Tongue (tissue), 2 donors: ENCODE data around the gene FOXD4L1. TPM values are rescaled to one million over a fixed set of nuclear protein-coding genes. Genes with fewer than 3 reads are reported as not detected.
"Not testable (repeated sequence)": the region's sequence is repeated elsewhere in the genome, so short reads cannot be mapped to it uniquely, and the experiment has no call there.

Experiments used
- DNase-seq: peaks from one replicate; pipeline ENCODE4 v3.0.0-alpha.2; 2015
- total RNA-seq: library from RNA; depleted of rRNA; stranded (reverse); fragments of >200 nt; gene quantifications from one replicate; pipeline ENCODE4 v1.2.3, GENCODE V29; 2014

FOXD4L1 gene
- total RNA-seq, 1 donor from 2014 or later, result not detected

DNA sequence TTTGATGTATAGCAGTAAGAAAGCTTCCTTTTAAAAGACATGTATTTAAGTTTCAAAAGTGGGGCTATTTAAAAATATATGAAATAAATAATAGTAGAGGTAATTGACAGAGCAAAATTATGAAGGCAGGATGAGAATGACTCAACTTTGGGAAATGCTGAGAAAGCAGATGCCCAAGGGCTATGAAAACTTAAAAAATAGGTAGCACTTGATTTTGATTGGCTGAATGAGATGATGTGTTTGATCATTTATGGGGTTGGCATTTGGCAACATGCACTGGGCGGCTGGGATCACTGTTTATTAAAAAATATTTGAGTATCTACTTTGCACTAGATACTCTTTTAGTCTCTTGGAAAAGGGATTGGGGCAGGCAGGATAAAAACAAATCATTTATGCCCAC is 26.5 kb downstream of the FOXD4L1 start:
- DNase-seq, result not testable (repeated sequence)

DNA sequence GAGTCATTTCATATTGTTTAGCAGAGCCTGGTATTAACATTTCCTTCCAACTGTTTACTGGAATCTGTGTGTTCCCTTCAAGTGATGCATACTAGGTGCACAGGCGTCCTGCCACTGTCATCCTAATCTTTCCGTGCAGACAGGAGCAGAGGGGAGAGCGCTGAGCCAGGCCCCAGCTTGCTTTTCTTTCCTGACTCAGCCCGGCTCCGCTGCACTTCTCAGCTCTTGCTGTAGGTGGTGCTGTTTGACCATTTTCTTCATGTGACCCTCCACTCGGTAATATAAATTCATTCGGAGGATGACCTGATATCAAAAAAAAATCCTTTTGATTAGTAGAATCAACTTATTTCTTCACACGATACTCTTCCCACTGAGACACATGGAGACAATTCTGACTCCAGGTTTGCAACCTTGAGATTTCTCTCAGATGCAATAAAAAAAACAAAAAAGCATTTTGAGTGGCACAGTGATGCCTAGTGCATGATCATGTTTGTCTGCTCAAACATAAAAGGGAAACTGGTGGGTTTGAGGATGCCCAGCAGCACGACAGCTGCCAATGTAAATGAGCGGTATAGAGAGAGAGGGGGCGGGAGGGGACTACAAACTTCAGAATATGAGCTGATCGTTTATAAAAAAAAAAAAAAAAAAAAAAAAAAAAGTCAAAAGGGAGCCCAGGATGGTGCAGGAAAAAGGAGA is 29.0 kb downstream of the FOXD4L1 start:
- not testable (repeated sequence) for DNase-seq

DNA sequence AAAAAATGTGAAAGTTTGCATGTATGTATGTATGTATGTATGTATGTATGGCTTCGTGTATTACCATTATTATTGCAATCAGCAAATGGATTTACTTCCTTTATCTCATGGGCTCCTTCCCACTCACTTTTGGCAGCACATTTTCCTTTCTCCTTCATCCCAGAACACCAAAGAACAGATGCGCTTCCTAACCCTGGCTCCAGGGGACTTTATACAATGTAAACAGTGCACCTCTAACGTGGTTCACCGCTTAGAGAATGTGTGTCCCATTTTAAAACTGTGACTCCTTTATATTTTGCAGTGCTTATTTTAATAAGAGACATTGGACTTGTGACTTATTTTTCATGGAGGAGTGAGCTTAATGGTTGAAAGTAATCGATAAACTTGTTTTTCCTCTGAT is 29.7 kb downstream of the FOXD4L1 start:
- DNase-seq, result not testable (repeated sequence)

DNA sequence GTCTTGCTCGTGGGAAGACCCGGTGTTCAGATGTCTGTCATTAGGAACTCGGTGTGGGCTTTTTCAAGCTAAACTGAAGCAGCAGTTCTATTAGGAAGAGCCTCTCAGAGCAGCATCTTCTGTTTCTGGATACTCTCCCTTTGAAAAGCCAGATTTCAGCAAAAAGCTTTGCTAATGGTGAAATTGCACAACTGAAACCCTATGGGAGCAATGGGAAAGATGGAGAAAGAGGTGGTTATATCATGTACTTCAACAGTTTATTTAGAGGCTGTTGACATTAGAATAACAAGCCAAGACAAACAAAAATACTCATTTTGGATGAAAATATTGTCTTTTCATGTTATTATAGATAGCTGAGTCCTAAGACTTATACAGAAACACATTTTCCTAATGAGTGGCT is 30.4 kb downstream of the FOXD4L1 start:
- not testable (repeated sequence) for DNase-seq

DNA sequence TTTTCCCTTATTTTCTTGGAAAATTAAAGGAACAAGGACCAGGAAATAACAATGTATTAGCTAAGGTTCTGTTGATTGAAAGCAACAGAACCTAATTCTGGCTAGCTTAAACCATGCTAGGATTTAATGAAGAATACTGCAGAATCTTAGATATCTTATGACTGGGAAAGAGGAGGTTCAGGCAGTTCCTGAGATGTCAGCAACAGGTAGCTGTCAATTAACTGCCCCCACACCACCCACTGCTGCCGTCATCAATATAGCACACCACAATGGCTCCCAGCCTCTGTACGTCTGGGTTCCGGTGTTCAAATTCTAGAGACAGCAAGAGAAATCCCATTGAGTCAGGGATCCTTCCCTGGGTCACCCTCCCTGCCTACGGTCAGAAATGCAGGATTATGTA is 34.5 kb downstream of the FOXD4L1 start:
- DNase-seq, result not testable (repeated sequence)

DNA sequence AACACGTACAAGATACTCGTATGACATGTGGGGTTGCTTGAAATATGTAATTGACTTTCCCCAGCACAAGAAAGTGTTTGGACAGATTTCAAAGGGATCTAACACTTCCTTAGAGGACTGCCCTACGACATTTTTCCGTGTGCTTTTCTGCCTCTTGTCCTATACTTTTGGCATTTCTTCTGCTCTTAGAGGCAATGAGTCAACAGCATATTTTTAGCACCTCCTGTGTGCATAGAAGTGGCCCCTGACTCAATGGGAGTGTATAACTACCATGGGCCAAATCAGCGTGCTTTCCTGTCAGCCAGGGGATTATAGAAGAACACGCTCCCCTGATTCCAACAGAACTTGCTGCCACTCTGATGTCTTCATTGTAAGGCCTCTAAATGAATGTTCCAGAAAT is 38.1 kb downstream of the FOXD4L1 start:
- DNase-seq, result not testable (repeated sequence)

DNA sequence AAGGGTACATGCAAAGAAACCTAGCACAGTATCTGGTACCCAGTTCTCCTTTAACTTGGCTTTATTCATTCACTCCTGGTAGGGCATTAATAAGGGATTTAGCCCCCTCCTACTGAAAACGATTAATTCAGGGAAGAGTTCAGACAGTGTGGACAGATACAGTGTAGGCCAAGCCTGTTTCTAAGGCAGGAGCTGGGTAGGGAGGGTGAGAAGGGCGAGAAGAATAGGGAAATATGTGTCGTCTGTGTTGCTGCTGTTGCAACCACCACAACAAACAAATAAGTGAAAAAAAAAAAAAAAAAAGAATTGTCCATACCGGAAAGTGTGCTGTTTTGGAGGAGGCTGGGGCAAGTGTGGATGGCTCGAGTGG is 42.4 kb downstream of the FOXD4L1 start:
- not testable (repeated sequence) for DNase-seq

DNA sequence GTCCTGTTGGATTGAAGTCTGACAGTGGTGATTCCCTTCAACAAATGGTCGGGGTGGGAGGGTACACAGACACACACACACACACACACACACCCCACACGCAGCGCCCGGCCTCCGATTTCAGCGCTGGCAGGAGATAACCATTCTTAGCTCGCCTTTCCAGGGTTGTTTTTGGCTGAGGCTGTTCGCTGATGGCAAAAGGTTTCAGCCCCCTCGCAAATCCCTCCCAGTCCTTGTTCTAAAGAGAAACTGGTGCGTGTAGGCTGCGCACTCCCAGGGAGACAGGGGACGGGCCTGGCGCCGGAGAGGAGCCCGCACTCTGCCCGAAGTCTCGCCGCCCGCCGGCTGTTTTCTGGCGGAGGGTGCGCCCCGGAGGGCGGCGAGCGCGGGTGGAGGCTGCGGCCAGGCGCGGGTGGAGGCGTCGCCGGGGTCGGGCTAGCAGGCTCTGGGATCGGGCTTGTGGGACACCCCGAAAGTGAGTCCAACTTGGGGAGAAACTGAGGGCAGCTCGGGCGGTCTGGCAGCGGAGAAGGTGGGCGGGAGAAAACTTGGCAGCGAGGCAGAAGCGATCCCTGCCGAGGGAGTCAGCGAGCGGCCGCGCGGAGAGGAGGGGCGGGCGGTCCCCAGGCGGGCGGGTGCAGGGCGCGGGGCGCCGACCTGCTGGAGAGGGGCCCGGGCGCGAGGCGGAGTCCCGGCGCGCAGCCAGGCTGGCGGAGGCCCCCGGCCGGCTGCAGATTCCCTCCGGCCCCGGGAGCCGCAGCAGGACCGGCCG is 42.9 kb downstream of the FOXD4L1 start:
- DNase-seq, result peak; percentile 76

DNA sequence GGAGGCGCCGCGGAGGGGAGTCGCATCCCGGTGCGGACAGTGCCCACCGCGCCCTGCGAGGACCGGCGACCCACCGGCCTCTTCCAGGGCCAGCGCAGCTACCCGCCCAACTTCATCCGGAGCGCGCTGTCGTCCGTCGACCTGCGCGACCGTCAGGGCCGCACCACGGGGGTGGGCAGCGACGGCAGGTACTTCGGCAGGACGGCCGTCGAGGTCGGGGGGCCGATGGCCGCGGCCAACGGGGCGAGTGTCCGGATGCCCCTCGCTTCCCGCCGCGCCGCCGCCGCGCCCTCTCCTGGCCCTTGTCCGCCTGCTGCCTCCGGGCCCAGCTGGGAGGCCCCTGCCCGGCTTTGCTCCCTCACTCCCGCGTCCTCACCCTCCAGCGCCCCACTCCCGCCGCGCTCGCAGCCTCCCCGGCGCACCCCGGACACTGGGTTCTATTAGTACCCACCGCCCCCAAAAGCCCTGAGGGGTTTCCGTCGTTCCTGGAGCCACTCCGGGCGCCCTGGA is 43.6 kb downstream of the FOXD4L1 start:
- not testable (repeated sequence) for DNase-seq

DNA sequence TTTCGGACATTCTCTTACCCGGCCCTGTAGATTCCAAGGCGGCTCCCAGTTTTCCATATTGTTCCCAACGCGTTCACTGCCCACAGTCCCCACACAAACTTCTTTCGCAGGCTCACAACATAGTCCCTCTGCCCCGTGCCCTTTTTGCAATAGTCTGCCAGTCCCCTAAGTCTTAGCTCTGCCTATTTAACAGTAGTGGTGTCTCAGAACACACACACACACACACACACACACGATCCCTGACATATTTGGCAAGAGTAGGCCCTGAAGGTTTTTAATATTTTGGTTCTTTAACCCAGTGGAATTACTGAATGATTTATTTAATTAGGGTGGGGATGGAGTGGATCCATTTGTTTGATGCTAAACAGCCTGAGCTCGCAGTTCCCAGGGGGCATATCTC is 44.1 kb downstream of the FOXD4L1 start:
- not testable (repeated sequence) for DNase-seq

Other genes starting within 250 kb of the FOXD4L1 start
- gene PAX8, start 219.7 kb upstream of the FOXD4L1 start, total RNA-seq, result not detected
- gene ZNG1B, start 61.0 kb upstream of the FOXD4L1 start, total RNA-seq, result 50.9 TPM
- 11.2 TPM for gene RABL2A, start 128.6 kb downstream of the FOXD4L1 start, total RNA-seq